ENCODE measurements around the gene DENND1A. TPM values are rescaled to one million over a fixed set of nuclear protein-coding genes. Genes with fewer than 3 reads are reported as not detected.

DENND1A gene
- total RNA-seq, 1 donor from 2014 or later = 48.1 TPM

DNA sequence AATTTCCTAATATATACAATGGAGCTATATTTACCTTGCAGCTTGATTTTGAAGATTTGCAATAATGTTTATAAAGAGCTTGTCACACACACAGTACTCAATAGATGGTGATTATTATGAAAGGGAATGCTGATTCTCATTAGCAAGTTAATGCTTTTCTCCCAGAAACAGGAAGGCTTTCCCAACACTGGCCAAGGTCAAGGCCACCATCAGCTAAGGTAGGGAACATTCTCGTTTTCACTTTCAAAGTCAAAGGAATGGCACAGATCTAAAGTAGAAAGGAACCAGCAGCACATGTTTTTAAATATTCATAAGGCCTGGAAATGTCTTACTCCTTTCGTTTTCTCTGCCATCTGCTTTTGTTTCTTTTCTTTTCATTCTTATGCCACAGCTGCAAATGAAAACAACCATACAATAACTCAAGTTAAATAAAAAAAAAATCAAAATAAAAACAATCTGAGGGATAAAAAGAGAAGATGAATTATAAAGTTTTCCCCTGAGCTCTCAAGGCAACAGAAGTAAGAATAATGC, 307.1 kb downstream of the DENND1A start:
- Histone ChIP-seq H3K36me3 (no peaks in the 10 kb centered on the region), H3K4me1 (peaks cover 10% of the 10 kb centered on the region), H3K4me2 (no peak overlapping the region), H2AFZ (replicated peaks) (no peak overlapping the region), H3K4me3 (no peak overlapping the region), H4K20me1 (ENCODE audit: low read depth) (no peaks in the 10 kb centered on the region), H3K27me3 (no peaks in the 10 kb centered on the region), H3K9ac (no peak overlapping the region), H3K9me3 (ENCODE audit: low read depth) (no peaks in the 10 kb centered on the region), H3F3A (ENCODE audit: low read depth) (no peaks in the 10 kb centered on the region), H3K27ac (no peak overlapping the region), H3K79me2 (ENCODE audit: low read depth) (no peaks in the 10 kb centered on the region)
- TF ChIP-seq EZH2phosphoT487 (IDR thresholded peaks at IDR 0.05) = no peak
- TF ChIP-seq, protein P1, sequence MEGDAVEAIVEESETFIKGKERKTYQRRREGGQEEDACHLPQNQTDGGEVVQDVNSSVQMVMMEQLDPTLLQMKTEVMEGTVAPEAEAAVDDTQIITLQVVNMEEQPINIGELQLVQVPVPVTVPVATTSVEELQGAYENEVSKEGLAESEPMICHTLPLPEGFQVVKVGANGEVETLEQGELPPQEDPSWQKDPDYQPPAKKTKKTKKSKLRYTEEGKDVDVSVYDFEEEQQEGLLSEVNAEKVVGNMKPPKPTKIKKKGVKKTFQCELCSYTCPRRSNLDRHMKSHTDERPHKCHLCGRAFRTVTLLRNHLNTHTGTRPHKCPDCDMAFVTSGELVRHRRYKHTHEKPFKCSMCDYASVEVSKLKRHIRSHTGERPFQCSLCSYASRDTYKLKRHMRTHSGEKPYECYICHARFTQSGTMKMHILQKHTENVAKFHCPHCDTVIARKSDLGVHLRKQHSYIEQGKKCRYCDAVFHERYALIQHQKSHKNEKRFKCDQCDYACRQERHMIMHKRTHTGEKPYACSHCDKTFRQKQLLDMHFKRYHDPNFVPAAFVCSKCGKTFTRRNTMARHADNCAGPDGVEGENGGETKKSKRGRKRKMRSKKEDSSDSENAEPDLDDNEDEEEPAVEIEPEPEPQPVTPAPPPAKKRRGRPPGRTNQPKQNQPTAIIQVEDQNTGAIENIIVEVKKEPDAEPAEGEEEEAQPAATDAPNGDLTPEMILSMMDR (IDR thresholded peaks at IDR 0.05) = no peak
- no peak for TF ChIP-seq EZH2 (IDR thresholded peaks at IDR 0.05)
- Mint-ChIP-seq H3K9me3 (no peaks in the 10 kb centered on the region), H3K27ac (no peak overlapping the region), H3K27me3 (ENCODE audit: insufficient read depth, low read depth) (peaks cover 6% of the 10 kb centered on the region), H3K4me3 (no peak overlapping the region), H3K4me1 (peaks cover 7% of the 10 kb centered on the region), H3K36me3 (no peaks in the 10 kb centered on the region)
- DNase-seq (ENCODE audit: low spot score) = no peak

DNA sequence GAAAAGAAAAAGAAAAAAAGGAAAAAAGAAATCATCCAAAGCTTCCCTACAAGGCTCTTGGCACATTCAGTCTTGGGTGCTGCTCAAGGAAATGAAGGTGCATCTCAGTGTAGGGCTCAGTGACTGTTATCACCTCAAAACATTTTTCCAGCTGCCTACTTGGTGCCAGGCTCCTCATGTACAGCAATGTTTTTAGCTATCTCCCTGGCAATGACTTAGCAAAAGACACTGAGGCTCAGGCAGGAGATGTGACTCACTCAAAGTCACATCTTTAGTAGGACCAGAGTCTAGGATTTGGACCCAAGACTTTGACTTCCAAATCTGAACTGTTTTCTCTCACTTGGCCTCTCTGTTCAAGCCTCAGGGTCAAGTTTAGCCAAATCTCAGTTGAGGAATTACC, 309.7 kb downstream of the DENND1A start:
- Histone ChIP-seq H2AFZ (replicated peaks) (no peak overlapping the region), H3F3A (ENCODE audit: low read depth) (peaks cover under 1% of the 10 kb centered on the region), H3K27me3 (no peaks in the 10 kb centered on the region), H3K79me2 (ENCODE audit: low read depth) (no peaks in the 10 kb centered on the region), H3K36me3 (no peaks in the 10 kb centered on the region), H3K4me1 (peaks cover 11% of the 10 kb centered on the region), H3K9ac (no peak overlapping the region), H3K4me2 (no peak overlapping the region), H3K9me3 (ENCODE audit: low read depth) (no peaks in the 10 kb centered on the region), H3K27ac (no peak overlapping the region), H3K4me3 (no peak overlapping the region), H4K20me1 (ENCODE audit: low read depth) (no peaks in the 10 kb centered on the region)
- no peak for DNase-seq (ENCODE audit: low spot score)
- Mint-ChIP-seq H3K4me1 (peaks cover 18% of the 10 kb centered on the region), H3K9me3 (no peaks in the 10 kb centered on the region), H3K4me3 (no peak overlapping the region), H3K27me3 (ENCODE audit: insufficient read depth, low read depth) (peaks cover 4% of the 10 kb centered on the region), H3K27ac (no peak overlapping the region), H3K36me3 (no peaks in the 10 kb centered on the region)
- TF ChIP-seq EZH2phosphoT487 (IDR thresholded peaks at IDR 0.05) = no peak
- no peak for TF ChIP-seq EZH2 (IDR thresholded peaks at IDR 0.05)
- TF ChIP-seq, protein P1 (IDR thresholded peaks at IDR 0.05) = no peak

DNA sequence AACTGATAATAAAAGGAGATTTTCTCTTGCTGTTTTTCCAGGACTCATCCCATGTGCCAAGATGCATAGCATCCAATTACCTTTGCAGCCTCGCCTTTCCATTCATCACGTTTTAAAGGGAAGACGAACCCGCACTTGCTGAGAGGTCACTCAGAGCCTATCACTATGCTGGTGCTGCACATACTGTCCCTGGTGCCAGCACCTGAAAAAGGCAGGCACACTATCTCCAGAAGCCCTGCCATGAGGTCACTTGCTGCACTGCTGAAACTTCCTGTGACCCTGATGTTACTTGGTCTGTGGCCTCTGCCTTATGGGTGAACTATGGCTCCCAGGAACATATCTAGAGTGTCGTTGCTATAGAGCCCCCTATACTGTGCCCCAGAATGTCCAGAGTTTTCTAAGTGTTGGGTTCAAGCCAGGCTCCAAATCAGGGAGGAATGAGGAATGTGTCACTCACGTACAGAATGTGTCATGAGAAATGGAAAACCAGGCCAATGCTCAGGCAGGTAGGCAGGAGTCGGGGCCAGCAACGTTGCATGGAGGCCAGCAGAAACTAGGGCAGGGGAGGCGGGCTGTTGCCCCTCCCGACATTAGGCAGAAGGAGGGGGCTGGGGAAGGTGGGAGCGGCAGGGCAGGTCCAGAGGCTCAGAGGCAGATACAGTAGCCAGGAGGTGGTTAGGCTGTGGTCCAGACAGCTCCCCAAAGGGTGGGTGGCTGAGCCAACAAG, 311.8 kb downstream of the DENND1A start:
- Histone ChIP-seq H3K4me2 (no peak overlapping the region), H3K9ac (no peak overlapping the region), H3K4me1 (peaks cover 18% of the 10 kb centered on the region), H3K27ac (no peak overlapping the region), H3K36me3 (no peaks in the 10 kb centered on the region), H3K79me2 (ENCODE audit: low read depth) (no peaks in the 10 kb centered on the region), H2AFZ (replicated peaks) (no peak overlapping the region), H3K9me3 (ENCODE audit: low read depth) (no peaks in the 10 kb centered on the region), H3K27me3 (no peaks in the 10 kb centered on the region), H4K20me1 (ENCODE audit: low read depth) (no peaks in the 10 kb centered on the region), H3K4me3 (no peak overlapping the region), H3F3A (ENCODE audit: low read depth) (peaks cover 7% of the 10 kb centered on the region)
- Mint-ChIP-seq H3K27me3 (ENCODE audit: insufficient read depth, low read depth) (peaks cover 4% of the 10 kb centered on the region), H3K36me3 (no peaks in the 10 kb centered on the region), H3K4me3 (no peak overlapping the region), H3K27ac (no peak overlapping the region), H3K4me1 (peaks cover 19% of the 10 kb centered on the region), H3K9me3 (no peaks in the 10 kb centered on the region)
- TF ChIP-seq, protein P1 (IDR thresholded peaks at IDR 0.05) = no peak
- TF ChIP-seq EZH2 (IDR thresholded peaks at IDR 0.05) = no peak
- no peak for TF ChIP-seq EZH2phosphoT487 (IDR thresholded peaks at IDR 0.05)
- no peak for DNase-seq (ENCODE audit: low spot score)
